ENCODE data around the gene OOSP3.

Gene OOSP3

GRCh38 chr11:59854871-59855270, 23.7 kb upstream of the OOSP3 start:
- Histone ChIP-seq H3K9ac (ENCODE audit: low read length) (no peak overlapping the region), H3K4me3 (ENCODE audit: low read length) (no peak overlapping the region), H3K9me3 (ENCODE audit: control insufficient read depth, low read length) (no peaks in the 10 kb centered on the region), H3K27me3 (ENCODE audit: control insufficient read depth, insufficient read depth, low read length) (no peaks in the 10 kb centered on the region), H3K36me3 (ENCODE audit: control insufficient read depth, insufficient read depth, low read length) (no peaks in the 10 kb centered on the region), H3K4me1 (ENCODE audit: control insufficient read depth, insufficient read depth, low read length) (peaks cover 10% of the 10 kb centered on the region)

GRCh38 chr11:59857439-59858434, 20.8 kb upstream of the OOSP3 start:
- no peak overlapping the region for H3K9ac ChIP-seq (ENCODE audit: low read length)
- no peaks in the 10 kb centered on the region for H3K27me3 ChIP-seq (ENCODE audit: control insufficient read depth, insufficient read depth, low read length)
- no peaks in the 10 kb centered on the region for H3K9me3 ChIP-seq (ENCODE audit: control insufficient read depth, low read length)
- no peaks in the 10 kb centered on the region for H3K36me3 ChIP-seq (ENCODE audit: control insufficient read depth, insufficient read depth, low read length)
- peaks cover 10% of the 10 kb centered on the region for H3K4me1 ChIP-seq (ENCODE audit: control insufficient read depth, insufficient read depth, low read length)
- H3K4me3 ChIP-seq (ENCODE audit: low read length), result no peak overlapping the region

GRCh38 chr11:59859673-59860072, 18.9 kb upstream of the OOSP3 start:
- Histone ChIP-seq H3K9me3 (ENCODE audit: control insufficient read depth, low read length) (no peaks in the 10 kb centered on the region), H3K4me1 (ENCODE audit: control insufficient read depth, insufficient read depth, low read length) (peaks cover 10% of the 10 kb centered on the region), H3K27me3 (ENCODE audit: control insufficient read depth, insufficient read depth, low read length) (no peaks in the 10 kb centered on the region), H3K9ac (ENCODE audit: low read length) (no peak overlapping the region), H3K36me3 (ENCODE audit: control insufficient read depth, insufficient read depth, low read length) (no peaks in the 10 kb centered on the region), H3K4me3 (ENCODE audit: low read length) (no peak overlapping the region)

GRCh38 chr11:59862252-59862651, 16.3 kb upstream of the OOSP3 start:
- H3K9ac ChIP-seq (ENCODE audit: low read length), result no peak overlapping the region
- no peaks in the 10 kb centered on the region for H3K36me3 ChIP-seq (ENCODE audit: control insufficient read depth, insufficient read depth, low read length)
- H3K27me3 ChIP-seq (ENCODE audit: control insufficient read depth, insufficient read depth, low read length), result no peaks in the 10 kb centered on the region
- no peaks in the 10 kb centered on the region for H3K9me3 ChIP-seq (ENCODE audit: control insufficient read depth, low read length)
- H3K4me3 ChIP-seq (ENCODE audit: low read length), result no peak overlapping the region
- peaks cover 10% of the 10 kb centered on the region for H3K4me1 ChIP-seq (ENCODE audit: control insufficient read depth, insufficient read depth, low read length)

- Histone ChIP-seq H3K4me1 (ENCODE audit: control insufficient read depth, insufficient read depth, low read length) (no peaks in the 10 kb centered on the region), H3K9ac (ENCODE audit: low read length) (no peak overlapping the region), H3K27me3 (ENCODE audit: control insufficient read depth, insufficient read depth, low read length) (no peaks in the 10 kb centered on the region), H3K9me3 (ENCODE audit: control insufficient read depth, low read length) (no peaks in the 10 kb centered on the region), H3K36me3 (ENCODE audit: control insufficient read depth, insufficient read depth, low read length) (no peaks in the 10 kb centered on the region), H3K4me3 (ENCODE audit: low read length) (no peak overlapping the region)
These were observed 13.6 kb upstream of the OOSP3 start for GRCh38 chr11:59865031-59865430.

- no peak within 1 kb of the TSS for H3K4me3 ChIP-seq (ENCODE audit: low read length)
- no peaks in the 10 kb centered on the region for H3K9me3 ChIP-seq (ENCODE audit: control insufficient read depth, low read length)
- H3K36me3 ChIP-seq (ENCODE audit: control insufficient read depth, insufficient read depth, low read length), result no peaks in the 10 kb centered on the region
- no peaks in the 10 kb centered on the region for H3K4me1 ChIP-seq (ENCODE audit: control insufficient read depth, insufficient read depth, low read length)
- H3K9ac ChIP-seq (ENCODE audit: low read length), result no peak within 1 kb of the TSS
- no peaks in the 10 kb centered on the region for H3K27me3 ChIP-seq (ENCODE audit: control insufficient read depth, insufficient read depth, low read length)
These were observed 12.2 kb upstream of the OOSP3 start, which contains the start of gene TCN1 for GRCh38 chr11:59866397-59866796. Gene TCN1 (minus strand): TSS chr11:59866487. CDS start chr11:59866470, 17 bp downstream.

GRCh38 chr11:59866836-59867235, 11.7 kb upstream of the OOSP3 start:
- no peaks in the 10 kb centered on the region for H3K27me3 ChIP-seq (ENCODE audit: control insufficient read depth, insufficient read depth, low read length)
- H3K4me3 ChIP-seq (ENCODE audit: low read length), result no peak overlapping the region
- no peaks in the 10 kb centered on the region for H3K9me3 ChIP-seq (ENCODE audit: control insufficient read depth, low read length)
- H3K4me1 ChIP-seq (ENCODE audit: control insufficient read depth, insufficient read depth, low read length), result no peaks in the 10 kb centered on the region
- H3K9ac ChIP-seq (ENCODE audit: low read length), result no peak overlapping the region
- no peaks in the 10 kb centered on the region for H3K36me3 ChIP-seq (ENCODE audit: control insufficient read depth, insufficient read depth, low read length)

- Histone ChIP-seq H3K4me1 (ENCODE audit: control insufficient read depth, insufficient read depth, low read length) (no peaks in the 10 kb centered on the region), H3K27me3 (ENCODE audit: control insufficient read depth, insufficient read depth, low read length) (no peaks in the 10 kb centered on the region), H3K9me3 (ENCODE audit: control insufficient read depth, low read length) (no peaks in the 10 kb centered on the region), H3K4me3 (ENCODE audit: low read length) (no peak overlapping the region), H3K36me3 (ENCODE audit: control insufficient read depth, insufficient read depth, low read length) (no peaks in the 10 kb centered on the region), H3K9ac (ENCODE audit: low read length) (no peak overlapping the region)
These were observed 10.6 kb upstream of the OOSP3 start for GRCh38 chr11:59867946-59868345.

GRCh38 chr11:59872076-59872475, 6.5 kb upstream of the OOSP3 start:
- Histone ChIP-seq H3K4me3 (ENCODE audit: low read length) (no peak overlapping the region), H3K9me3 (ENCODE audit: control insufficient read depth, low read length) (no peaks in the 10 kb centered on the region), H3K9ac (ENCODE audit: low read length) (no peak overlapping the region), H3K36me3 (ENCODE audit: control insufficient read depth, insufficient read depth, low read length) (no peaks in the 10 kb centered on the region), H3K27me3 (ENCODE audit: control insufficient read depth, insufficient read depth, low read length) (no peaks in the 10 kb centered on the region), H3K4me1 (ENCODE audit: control insufficient read depth, insufficient read depth, low read length) (no peaks in the 10 kb centered on the region)

GRCh38 chr11:59875856-59876519, 2.6 kb upstream of the OOSP3 start:
- H3K9ac ChIP-seq (ENCODE audit: low read length), result no peak overlapping the region
- no peak overlapping the region for H3K4me3 ChIP-seq (ENCODE audit: low read length)
- H3K9me3 ChIP-seq (ENCODE audit: control insufficient read depth, low read length), result no peaks in the 10 kb centered on the region
- H3K27me3 ChIP-seq (ENCODE audit: control insufficient read depth, insufficient read depth, low read length), result no peaks in the 10 kb centered on the region
- no peaks in the 10 kb centered on the region for H3K36me3 ChIP-seq (ENCODE audit: control insufficient read depth, insufficient read depth, low read length)
- no peaks in the 10 kb centered on the region for H3K4me1 ChIP-seq (ENCODE audit: control insufficient read depth, insufficient read depth, low read length)

- Histone ChIP-seq H3K4me3 (ENCODE audit: low read length) (no peak overlapping the region), H3K4me1 (ENCODE audit: control insufficient read depth, insufficient read depth, low read length) (no peaks in the 10 kb centered on the region), H3K27me3 (ENCODE audit: control insufficient read depth, insufficient read depth, low read length) (no peaks in the 10 kb centered on the region), H3K9ac (ENCODE audit: low read length) (no peak overlapping the region), H3K9me3 (ENCODE audit: control insufficient read depth, low read length) (no peaks in the 10 kb centered on the region), H3K36me3 (ENCODE audit: control insufficient read depth, insufficient read depth, low read length) (no peaks in the 10 kb centered on the region)
These were observed 1.3 kb upstream of the OOSP3 start for GRCh38 chr11:59877325-59877724.

GRCh38 chr11:59877784-59878183, 798 bp upstream of the OOSP3 start:
- no peak overlapping the region for H3K4me3 ChIP-seq (ENCODE audit: low read length)
- H3K9ac ChIP-seq (ENCODE audit: low read length), result no peak overlapping the region
- H3K27me3 ChIP-seq (ENCODE audit: control insufficient read depth, insufficient read depth, low read length), result no peaks in the 10 kb centered on the region
- H3K4me1 ChIP-seq (ENCODE audit: control insufficient read depth, insufficient read depth, low read length), result no peaks in the 10 kb centered on the region
- no peaks in the 10 kb centered on the region for H3K36me3 ChIP-seq (ENCODE audit: control insufficient read depth, insufficient read depth, low read length)
- no peaks in the 10 kb centered on the region for H3K9me3 ChIP-seq (ENCODE audit: control insufficient read depth, low read length)

Measured in mucosa of stomach (tissue), 1 donor.